IMR-90 (cell line): ENCODE data around the gene CTIF. TPM values are rescaled to one million over a fixed set of nuclear protein-coding genes. Genes with fewer than 3 reads are reported as not detected.
A peak's percentile ranks its signal among the peaks of the same experiment; 100 is the strongest.

Experiments used
- ATAC-seq: fragments of 200-7000 bp; cut with Tn5 transposase; 2 replicates; pipeline ENCODE4 v1.9.1; 2020; ENCODE audit warnings: low read depth, mild to moderate bottlenecking, moderate library complexity
- BruUV-seq: library from RNA; stranded (reverse); fragments of 400-500 nt; replicated peaks from 2 replicates; lab custom pipeline; 2021; lab: Mats Ljungman, UMichigan
- CTCF ChIA-PET: fragments of 300-600 bp; formaldehyde crosslinking; extraction: SDS; loops from one replicate; lab custom pipeline; 2021; ENCODE audit warnings: antibody characterized with exemption; lab: Yijun Ruan, JAX
- POLR2A ChIA-PET: fragments of 300-600 bp; sonication (Branson Sonifier 250); formaldehyde crosslinking; loops from one replicate; lab custom pipeline; 2022; ENCODE audit warnings: antibody characterized with exemption; ENCODE audit not compliant: unreplicated experiment; lab: Charles Lee
- DNase-seq: peaks from one replicate; pipeline ENCODE4 v3.0.0; 2013
- H2AFZ ChIP-seq: replicated peaks from 2 replicates; pipeline ENCODE3; 2013; ENCODE audit warnings: low read length, mild to moderate bottlenecking; ENCODE audit not compliant: poor library complexity
- H2AK5ac ChIP-seq: 2 replicates; pipeline ENCODE4 v1.6.1; 2013; ENCODE audit warnings: low read depth, low read length, inconsistent platforms
- H2AK9ac ChIP-seq: replicated peaks from 2 replicates; pipeline ENCODE3; 2013; ENCODE audit warnings: mild to moderate bottlenecking, low read depth, low read length, moderate library complexity; ENCODE audit not compliant: poor library complexity
- H2BK120ac ChIP-seq: 2 replicates; pipeline ENCODE4 v1.6.1; 2013; ENCODE audit warnings: low read depth, low read length, inconsistent platforms
- H2BK15ac ChIP-seq: 3 replicates; pipeline ENCODE4 v1.6.1; 2013; ENCODE audit warnings: low read depth, low read length, inconsistent platforms
- H2BK20ac ChIP-seq: 2 replicates; pipeline ENCODE4 v1.6.1; 2013; ENCODE audit warnings: low read depth, mild to moderate bottlenecking, inconsistent platforms, low read length, moderate library complexity
- H2BK5ac ChIP-seq: 2 replicates; pipeline ENCODE4 v1.6.1; 2013; ENCODE audit warnings: mild to moderate bottlenecking, low read depth, low read length, inconsistent platforms; ENCODE audit not compliant: poor library complexity, severe bottlenecking
- H3K14ac ChIP-seq: replicated peaks from 2 replicates; pipeline ENCODE4 v1.6.1; 2013; ENCODE audit warnings: low read depth, low read length, inconsistent platforms
- H3K18ac ChIP-seq: 2 replicates; pipeline ENCODE4 v1.6.1; 2013; ENCODE audit warnings: low read depth, low read length, control low read depth
- H3K23ac ChIP-seq: 2 replicates; pipeline ENCODE4 v1.6.1; 2013; ENCODE audit warnings: low read depth, low read length, inconsistent platforms
- H3K27ac ChIP-seq: 2 replicates; pipeline ENCODE4 v1.5.1; 2013; ENCODE audit warnings: mild to moderate bottlenecking, control low read depth, low read length; ENCODE audit not compliant: insufficient read depth
- H3K27me3 ChIP-seq: 2 replicates; pipeline ENCODE4 v1.6.1; 2013; ENCODE audit warnings: low read length; ENCODE audit not compliant: control insufficient read depth, insufficient read depth
- H3K36me3 ChIP-seq: 2 replicates; pipeline ENCODE4 v1.6.1; 2013; ENCODE audit warnings: low read length, mixed read lengths; ENCODE audit not compliant: control insufficient read depth, insufficient read depth
- H3K4ac ChIP-seq: 2 replicates; pipeline ENCODE4 v1.6.1; 2013; ENCODE audit warnings: low read depth, low read length, inconsistent platforms
- H3K4me1 ChIP-seq: 2 replicates; pipeline ENCODE4 v1.6.1; 2013; ENCODE audit warnings: low read length, mixed read lengths; ENCODE audit not compliant: control insufficient read depth, insufficient read depth
- H3K4me2 ChIP-seq: 2 replicates; pipeline ENCODE4 v1.6.1; 2013; ENCODE audit warnings: low read depth, mild to moderate bottlenecking, control low read depth, low read length, moderate library complexity
- H3K4me3 ChIP-seq: 2 replicates; pipeline ENCODE4 v1.5.1; 2013; ENCODE audit warnings: low read depth, mild to moderate bottlenecking, control low read depth, low read length, moderate library complexity; ENCODE audit not compliant: insufficient read depth
- H3K56ac ChIP-seq: 2 replicates; pipeline ENCODE4 v1.6.1; 2013; ENCODE audit warnings: low read length, inconsistent platforms; ENCODE audit not compliant: insufficient read depth; ENCODE audit errors: extremely low read depth
- H3K79me1 ChIP-seq, 2 experiments: 2 replicates each; pipeline ENCODE4 v1.6.1; 2013; ENCODE audit warnings: low read length in 2 of 2, inconsistent platforms in 1 of 2, low read depth in 1 of 2
- H3K9ac ChIP-seq: 2 replicates; pipeline ENCODE4 v1.6.1; 2013; ENCODE audit warnings: low read depth, low read length, control low read depth
- H3K9me1 ChIP-seq: 2 replicates; pipeline ENCODE4 v1.6.1; 2013; ENCODE audit warnings: low read length, inconsistent platforms; ENCODE audit not compliant: insufficient read depth
- H3K9me3 ChIP-seq: 2 replicates; pipeline ENCODE4 v1.6.1; 2013; ENCODE audit warnings: low read length; ENCODE audit not compliant: control insufficient read depth, insufficient read depth
- H4K20me1 ChIP-seq: 2 replicates; pipeline ENCODE4 v1.6.1; 2013; ENCODE audit warnings: low read length, inconsistent platforms; ENCODE audit not compliant: insufficient read depth
- H4K5ac ChIP-seq: 2 replicates; pipeline ENCODE4 v1.6.1; 2013; ENCODE audit warnings: mild to moderate bottlenecking, low read depth, low read length, control low read depth
- H4K8ac ChIP-seq, 2 experiments: 2 replicates each; pipeline ENCODE4 v1.6.1; 2013; ENCODE audit warnings: low read depth in 2 of 2, low read length in 2 of 2, control low read depth in 1 of 2, inconsistent platforms in 1 of 2
- H4K91ac ChIP-seq: 2 replicates; pipeline ENCODE4 v1.6.1; 2013; ENCODE audit warnings: low read depth, low read length, inconsistent platforms; ENCODE audit not compliant: insufficient read depth
- BHLHE40 ChIP-seq: fragments of 150-350 bp; IDR thresholded peaks from 2 replicates; pipeline ENCODE4 v1.6.1; 2016; ENCODE audit warnings: mild to moderate bottlenecking, low read depth, low read length
- CEBPB ChIP-seq: IDR thresholded peaks from 2 replicates; pipeline ENCODE4 v1.6.1; 2012; ENCODE audit warnings: low read depth, low read length, improper control_type of control experiment
- CHD1 ChIP-seq: IDR thresholded peaks from 2 replicates; pipeline ENCODE4 v1.6.1; 2012; ENCODE audit warnings: low read depth, low read length, improper control_type of control experiment
- CTCF ChIP-seq: conservative IDR thresholded peaks from 2 replicates; pipeline ENCODE4 v1.5.1; 2012; ENCODE audit warnings: mild to moderate bottlenecking, low read depth, low read length, improper control_type of control experiment
- ELK1 ChIP-seq: fragments of 150-350 bp; IDR thresholded peaks from 2 replicates; pipeline ENCODE4 v1.6.1; 2016; ENCODE audit warnings: low read depth, mild to moderate bottlenecking, low read length, moderate library complexity, borderline replicate concordance
- FOS ChIP-seq: fragments of 150-350 bp; IDR thresholded peaks from 2 replicates; pipeline ENCODE4 v1.6.1; 2016; ENCODE audit warnings: low read depth, low read length
- MAFK ChIP-seq: IDR thresholded peaks from 2 replicates; pipeline ENCODE4 v1.6.1; 2012; ENCODE audit warnings: low read depth, low read length, improper control_type of control experiment
- MAZ ChIP-seq: IDR thresholded peaks from 2 replicates; pipeline ENCODE4 v1.6.1; 2012; ENCODE audit warnings: low read depth, mild to moderate bottlenecking, low read length, improper control_type of control experiment, moderate library complexity, borderline replicate concordance
- MXI1 ChIP-seq: IDR thresholded peaks from 2 replicates; pipeline ENCODE4 v1.6.1; 2012; ENCODE audit warnings: low read depth, mild to moderate bottlenecking, low read length, moderate library complexity, borderline replicate concordance
- NFE2L2 ChIP-seq: fragments of 150-350 bp; IDR thresholded peaks from 2 replicates; pipeline ENCODE4 v1.6.1; 2016; ENCODE audit warnings: low read depth, mild to moderate bottlenecking, low read length
- POLR2A ChIP-seq: IDR thresholded peaks from 2 replicates; pipeline ENCODE4 v1.6.1; 2012; ENCODE audit warnings: mild to moderate bottlenecking, low read depth, low read length
- RAD21 ChIP-seq: IDR thresholded peaks from 2 replicates; pipeline ENCODE4 v1.6.1; 2012; ENCODE audit warnings: low read length, improper control_type of control experiment
- RCOR1 ChIP-seq: IDR thresholded peaks from 2 replicates; pipeline ENCODE4 v1.6.1; 2012; ENCODE audit warnings: mild to moderate bottlenecking, low read length, improper control_type of control experiment; ENCODE audit not compliant: insufficient replicate concordance
- RFX5 ChIP-seq: IDR thresholded peaks from 2 replicates; pipeline ENCODE4 v1.8.0; 2012; ENCODE audit warnings: low read depth, mild to moderate bottlenecking, low read length, moderate library complexity
- SMC3 ChIP-seq: fragments of 150-350 bp; IDR thresholded peaks from 2 replicates; pipeline ENCODE4 v1.6.1; 2016; ENCODE audit warnings: low read depth, mild to moderate bottlenecking, antibody characterized with exemption, low read length, moderate library complexity
- WGBS, 2 experiments: methylation state at CpG; one replicate each; pipeline versions ENCODE4 v1.1.5 to v1.1.7; 2013; ENCODE audit warnings: missing lambda C conversion rate in 2 of 2; ENCODE audit not compliant: insufficient read length in 1 of 2; ENCODE audit errors: extremely low coverage in 2 of 2; 5-methylcytosine and 5-hydroxymethylcytosine counted together
- dilution Hi-C: fragments of 300-500 bp; cut with HindIII; formaldehyde crosslinking; loops from one replicate; pipeline ENCODE4 v1.14.3; 2018; ENCODE audit warnings: low sequenced_read_pairs; ENCODE audit not compliant: unreplicated experiment
- in situ Hi-C: fragments of 300-500 bp; cut with MboI; formaldehyde crosslinking; loops from 3 replicates; pipeline ENCODE4 v1.14.3; 2019; ENCODE audit warnings: low sequenced_read_pairs, inconsistent platforms, mixed read lengths
- intact Hi-C: fragments of 100-400 bp; cut with micrococcal nuclease; formaldehyde crosslinking; loops from 2 replicates; pipeline ENCODE4 v1.10.0; 2022
- polyA plus RNA-seq, 3 experiments: library from polyadenylated mRNA; depleted of rRNA; stranded (reverse); fragments of >200 nt; gene quantifications; 2 replicates each; pipeline ENCODE4 v1.2.3, GENCODE V29; 2012; ENCODE audit warnings: low replicate concordance in 1 of 3
- total RNA-seq: library from RNA; depleted of rRNA; stranded (reverse); fragments of >200 nt; gene quantifications from 2 replicates; pipeline ENCODE4 v1.2.3, GENCODE V29; 2012

Gene CTIF
- total and polyA plus RNA-seq, 2 of the 4 experiments (the other 2 are of a cell fraction) = 25.1 to 57.0 TPM

GRCh38 chr18:48736321-48737260 is 197.8 kb downstream of the CTIF start:
- Histone ChIP-seq H3K79me1 (peaks cover 26 to 95% of the 10 kb centered on the region in 2 experiments), H2BK20ac (peak overlapping the region; percentile 20; the same call in 1 of the 2 replicates), H3K23ac (peak overlapping the region; percentile 53; the same call in 1 of the 2 replicates), H3K36me3 (peaks cover 8% of the 10 kb centered on the region; the same call in 1 of the 2 replicates), H2AFZ (peak overlapping the region; percentile 8), H3K9me3 (no peaks in the 10 kb centered on the region), H3K9ac (no peak overlapping the region), H3K9me1 (peaks cover 52% of the 10 kb centered on the region), H3K56ac (no peak overlapping the region), H3K4ac (peak overlapping the region; percentile 45), H4K20me1 (peaks cover 51% of the 10 kb centered on the region), H4K5ac (no peak overlapping the region), H3K18ac (no peak overlapping the region), H2AK5ac (peak overlapping the region; percentile 4; the same call in 1 of the 2 replicates), H3K14ac (peak overlapping the region; percentile 44; the same call in 1 of the 2 replicates), H3K4me2 (no peak overlapping the region), H2AK9ac (peak overlapping the region; percentile 57), H2BK5ac (no peak overlapping the region), H3K27me3 (no peaks in the 10 kb centered on the region), H4K91ac (no peak overlapping the region), H3K4me3 (no peak overlapping the region), H2BK15ac (no peak overlapping the region), H3K27ac (no peak overlapping the region), H2BK120ac (no peak overlapping the region), H3K4me1 (peaks cover 28% of the 10 kb centered on the region), H4K8ac (no peak overlapping the region; a peak in 1 of 4 replicates)
- in situ Hi-C loops = no loop called here
- BruUV-seq = no TSS peak
- CTCF ChIA-PET = no interaction called here
- DNase-seq = no peak
- POLR2A ChIA-PET = no interaction called here
- dilution Hi-C loops = no loop called here
- ATAC-seq = peak; percentile 12; the same call in 1 of the 2 replicates
- WGBS, 2 experiments = 87% methylated on average over 4 of the region's 13 CpGs; no CpG with 5 or more reads in 1 of the 2 experiments
- intact Hi-C loops = no loop called here
- TF ChIP-seq CEBPB = no peak
- no peak for TF ChIP-seq POLR2A
- TF ChIP-seq FOS = no peak
- TF ChIP-seq CTCF = no peak
- no peak for TF ChIP-seq RAD21
- TF ChIP-seq CHD1 = no peak
- no peak for TF ChIP-seq MXI1
- no peak for TF ChIP-seq RCOR1
- no peak for TF ChIP-seq MAZ
- no peak for TF ChIP-seq SMC3
- TF ChIP-seq ELK1 = no peak
- no peak for TF ChIP-seq BHLHE40
- no peak for TF ChIP-seq NFE2L2
- TF ChIP-seq MAFK = no peak
- no peak for TF ChIP-seq RFX5
